ENCODE data around the gene DENND4A. TPM values are rescaled to one million over a fixed set of nuclear protein-coding genes. Genes with fewer than 3 reads are reported as not detected.
A peak's percentile ranks its signal among the peaks of the same experiment; 100 is the strongest.

DENND4A gene
- total RNA-seq, 1 donor from 2014 or later: 32.5 TPM

DNA sequence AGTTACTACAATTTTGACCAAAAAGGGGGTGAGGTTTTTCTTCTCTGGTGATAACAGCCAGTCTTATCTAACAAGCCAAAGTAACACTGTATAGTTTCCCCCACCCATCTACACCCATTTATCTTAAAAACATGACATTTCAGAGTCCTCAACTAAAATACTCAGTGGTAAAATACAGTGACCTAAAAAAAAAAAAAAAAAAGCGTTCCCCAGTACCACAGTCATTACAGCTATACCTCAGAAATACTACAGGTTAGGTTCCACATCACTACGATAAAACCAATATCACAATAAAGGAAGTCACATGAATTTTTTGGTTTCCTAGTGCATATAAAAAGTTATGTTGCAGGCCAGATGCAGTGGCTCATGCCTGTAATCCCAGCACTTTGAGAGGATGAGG is 13.8 kb downstream of the DENND4A start:
- no peaks in the 10 kb centered on the region for H3K36me3 ChIP-seq
- H3K27ac ChIP-seq: no peak overlapping the region
- intact Hi-C loops (cut with DNase I): no loop called here
- H3K4me1 ChIP-seq: peaks cover 2% of the 10 kb centered on the region
- no peaks in the 10 kb centered on the region for H3K9me3 ChIP-seq
- TF ChIP-seq CTCF (IDR thresholded peaks at IDR 0.05): no peak
- no peak overlapping the region for H3K4me3 ChIP-seq
- H3K27me3 ChIP-seq: no peaks in the 10 kb centered on the region
- DNase-seq (no peak), ATAC-seq (no peak)

DNA sequence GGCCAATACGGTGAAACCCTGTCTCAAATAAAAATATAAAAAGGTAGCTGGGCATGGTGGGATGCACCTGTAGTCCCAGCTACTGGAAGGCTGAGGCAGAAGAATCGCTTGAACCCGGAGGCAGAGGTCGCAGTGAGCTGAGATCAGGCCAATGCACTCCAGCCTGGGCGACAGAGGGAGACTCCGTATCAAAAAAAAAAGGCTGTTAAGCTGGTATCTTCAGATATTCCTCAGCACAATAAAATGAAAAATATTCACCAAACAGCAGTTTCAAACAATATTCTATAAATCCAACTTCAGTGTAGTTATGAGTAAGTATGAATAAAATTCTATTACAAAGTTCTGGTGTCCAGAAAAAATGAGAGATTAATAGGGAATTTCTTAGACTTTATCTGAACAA is 14.2 kb downstream of the DENND4A start:
- no peak for ATAC-seq

DNA sequence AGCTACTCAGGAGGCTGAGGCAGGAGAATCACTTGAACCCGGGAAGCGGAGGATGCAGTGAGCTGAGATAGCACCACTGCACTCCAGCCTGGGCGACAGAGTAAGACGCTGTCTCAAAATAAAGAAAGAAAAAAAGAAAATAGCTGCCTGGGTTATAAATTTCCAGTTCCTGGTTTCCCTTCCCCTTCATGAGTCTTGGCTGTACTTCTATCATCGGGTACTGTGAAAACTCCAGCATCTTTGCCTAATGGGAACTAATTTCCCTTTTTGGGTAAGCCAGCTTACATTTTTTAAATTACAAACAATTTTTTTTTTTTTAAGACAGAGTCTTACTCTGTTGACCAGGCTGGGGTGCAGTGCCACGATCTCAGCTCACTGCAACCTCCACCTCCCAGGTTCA is 15.0 kb downstream of the DENND4A start:
- intact Hi-C loops (cut with DNase I): no loop called here
- Histone ChIP-seq H3K9me3 (no peaks in the 10 kb centered on the region), H3K4me3 (no peak overlapping the region), H3K27me3 (no peaks in the 10 kb centered on the region), H3K27ac (peak overlapping the region; percentile 26), H3K36me3 (no peaks in the 10 kb centered on the region), H3K4me1 (peaks cover 6% of the 10 kb centered on the region)
- DNase-seq (no peak), ATAC-seq (peak; percentile 47)
- TF ChIP-seq CTCF (IDR thresholded peaks at IDR 0.05): no peak

More for the DNA sequence above, 14.2 kb downstream of the DENND4A start:
- intact Hi-C loops (cut with DNase I): no loop called here
- no peak overlapping the region for H3K27ac ChIP-seq
- H3K9me3 ChIP-seq: no peaks in the 10 kb centered on the region
- DNase-seq: no peak
- no peaks in the 10 kb centered on the region for H3K27me3 ChIP-seq
- H3K36me3 ChIP-seq: no peaks in the 10 kb centered on the region
- no peak for TF ChIP-seq CTCF (IDR thresholded peaks at IDR 0.05)
- H3K4me1 ChIP-seq: peaks cover 4% of the 10 kb centered on the region
- no peak overlapping the region for H3K4me3 ChIP-seq

GRCh38 chr15:65773386-65774111 is 18.5 kb downstream of the DENND4A start:
- Histone ChIP-seq H3K36me3 (no peaks in the 10 kb centered on the region), H3K4me1 (peaks cover 6% of the 10 kb centered on the region), H3K27ac (no peak overlapping the region), H3K27me3 (no peaks in the 10 kb centered on the region), H3K9me3 (no peaks in the 10 kb centered on the region), H3K4me3 (no peak overlapping the region)
- TF ChIP-seq CTCF (IDR thresholded peaks at IDR 0.05): no peak
- DNase-seq (no peak), ATAC-seq (no peak)
- intact Hi-C loops (cut with DNase I): no loop called here

GRCh38 chr15:65772930-65773329 is 19.2 kb downstream of the DENND4A start:
- Histone ChIP-seq H3K27me3 (no peaks in the 10 kb centered on the region), H3K36me3 (no peaks in the 10 kb centered on the region), H3K4me3 (no peak overlapping the region), H3K27ac (no peak overlapping the region), H3K9me3 (no peaks in the 10 kb centered on the region), H3K4me1 (peaks cover 6% of the 10 kb centered on the region)
- intact Hi-C loops (cut with DNase I): no loop called here
- DNase-seq (no peak), ATAC-seq (no peak)
- TF ChIP-seq CTCF (IDR thresholded peaks at IDR 0.05): no peak

DNA sequence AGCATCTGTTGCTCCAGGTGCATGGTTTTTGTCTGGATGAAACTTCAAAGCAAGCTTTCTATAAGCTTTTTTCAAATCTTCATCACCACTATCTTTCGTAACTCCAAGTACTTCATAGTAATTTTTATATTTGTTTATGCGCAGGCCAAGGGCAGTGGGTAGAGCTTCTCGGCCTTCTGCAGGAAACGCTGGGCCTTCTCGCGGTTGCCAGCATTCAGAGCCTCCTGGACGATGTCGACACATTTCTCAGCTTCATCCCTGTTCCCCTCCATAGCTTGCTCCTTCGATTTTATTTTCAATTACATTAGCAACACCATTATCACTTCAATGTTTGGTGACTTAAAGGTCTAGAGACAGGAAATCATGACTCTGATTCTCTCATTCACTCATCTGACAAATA is 20.2 kb downstream of the DENND4A start:
- Histone ChIP-seq H3K27me3 (no peaks in the 10 kb centered on the region), H3K27ac (no peak overlapping the region), H3K9me3 (no peaks in the 10 kb centered on the region), H3K4me3 (no peak overlapping the region), H3K4me1 (peaks cover 6% of the 10 kb centered on the region), H3K36me3 (no peaks in the 10 kb centered on the region)
- intact Hi-C loops (cut with DNase I): no loop called here
- ATAC-seq (peak; percentile 71), DNase-seq (no peak)
- TF ChIP-seq CTCF (IDR thresholded peaks at IDR 0.05): no peak

Data from upper lobe of right lung (tissue), 1 donor.